ENCODE results near the gene RPL23. TPM values are rescaled to one million over a fixed set of nuclear protein-coding genes. Genes with fewer than 3 reads are reported as not detected.

Gene RPL23
- 1,000 to 10,000 TPM; 1,956 to 1,966 TPM for total RNA-seq

DNA sequence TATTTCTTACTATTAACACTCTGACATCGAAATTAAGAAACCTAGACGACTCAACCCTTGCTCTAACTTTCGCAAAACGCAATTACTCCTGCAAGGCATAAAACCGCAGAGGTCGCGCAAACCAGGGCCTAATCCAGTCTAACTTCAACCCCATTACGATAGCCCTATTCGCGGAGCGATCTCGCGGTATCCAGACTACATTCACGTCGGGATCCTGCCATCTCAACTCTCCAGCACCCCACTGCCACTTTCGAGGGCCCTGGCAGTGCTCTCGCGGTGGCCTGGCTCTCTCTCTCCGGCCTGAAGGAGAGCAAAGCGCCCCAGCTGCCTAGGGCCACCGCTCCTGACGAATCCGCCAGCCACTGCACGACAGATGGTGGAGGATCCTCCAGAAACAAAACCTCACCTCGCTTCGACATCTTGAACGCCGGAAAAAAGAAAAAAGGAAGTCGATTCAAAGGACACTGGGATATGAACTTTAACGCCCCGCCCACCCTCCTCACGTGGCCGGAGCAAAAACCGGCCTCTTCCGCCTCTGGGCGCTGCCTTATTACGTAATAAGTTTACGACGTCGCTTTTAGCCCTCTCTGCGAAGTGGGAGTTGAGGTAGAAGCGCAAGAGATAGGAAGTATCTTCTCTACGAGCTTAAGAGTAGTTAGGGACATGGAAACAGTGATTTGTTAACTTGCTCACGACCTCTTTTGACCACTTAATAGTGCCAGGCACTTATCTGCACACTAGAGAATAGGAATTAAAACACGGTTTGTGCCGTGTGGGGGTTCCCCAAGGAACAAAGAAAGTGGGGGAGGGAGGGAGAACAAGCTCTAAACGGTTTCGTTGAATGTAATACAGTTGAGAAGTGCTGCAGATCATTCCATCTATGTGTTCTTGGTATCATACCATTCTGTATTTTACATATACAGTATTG is at the start of gene RPL23:
TSS of gene RPL23 (minus strand) at position 430 of the 928 bp plus-strand sequence. CDS start at position 419, 11 bp downstream.
- H3K9me3 Mint-ChIP-seq, result no peaks in the 10 kb centered on the region
- peak; percentile 88 for DNase-seq
- H3K36me3 Mint-ChIP-seq, result peaks cover 49% of the 10 kb centered on the region
- peaks cover 38% of the 10 kb centered on the region for H3K4me1 Mint-ChIP-seq
- peak within 1 kb of the TSS; percentile 98 for H3K4me3 Mint-ChIP-seq
- H3K27ac Mint-ChIP-seq, result peak within 1 kb of the TSS; percentile 96
- no peaks in the 10 kb centered on the region for H3K27me3 Mint-ChIP-seq

DNA sequence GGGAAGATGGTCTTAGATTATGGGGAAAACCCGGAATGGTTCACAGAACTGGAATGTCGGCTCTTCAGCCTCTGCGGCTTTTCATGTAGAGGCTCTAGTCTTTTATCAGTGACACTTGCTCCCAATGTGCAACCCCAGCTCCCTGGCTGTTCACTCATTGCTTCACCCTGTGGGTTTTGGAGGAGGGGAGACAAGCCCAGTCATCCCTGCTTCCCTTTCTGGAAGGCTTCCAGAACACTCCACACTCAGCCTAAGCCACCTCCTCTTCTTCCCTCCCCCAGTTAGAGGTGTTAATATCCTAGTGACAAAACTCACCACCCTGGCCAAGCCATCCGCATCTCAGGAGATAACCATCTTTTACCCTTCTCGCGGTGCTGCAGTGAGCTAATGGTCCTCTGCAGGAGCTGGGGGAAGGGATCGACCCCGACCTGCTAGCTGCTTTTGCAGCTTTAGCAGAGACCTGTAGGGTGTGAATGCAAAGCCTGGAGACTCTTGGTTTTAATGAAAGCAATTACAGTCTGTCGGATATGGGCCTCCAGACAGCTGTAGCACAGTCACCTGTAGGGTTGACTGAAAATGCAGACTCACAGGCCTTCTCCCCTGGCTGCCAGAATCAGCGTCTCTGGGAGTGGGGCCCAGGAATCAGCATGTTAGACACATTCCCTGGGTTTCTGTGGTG is 47.6 kb upstream of the RPL23 start:
- H3K27me3 Mint-ChIP-seq, result no peaks in the 10 kb centered on the region
- H3K4me3 Mint-ChIP-seq, result peak overlapping the region; percentile 9
- peaks cover 62% of the 10 kb centered on the region for H3K36me3 Mint-ChIP-seq
- DNase-seq, result no peak
- H3K9me3 Mint-ChIP-seq, result no peaks in the 10 kb centered on the region
- peak overlapping the region; percentile 72 for H3K27ac Mint-ChIP-seq
- peaks cover 64% of the 10 kb centered on the region for H3K4me1 Mint-ChIP-seq

DNA sequence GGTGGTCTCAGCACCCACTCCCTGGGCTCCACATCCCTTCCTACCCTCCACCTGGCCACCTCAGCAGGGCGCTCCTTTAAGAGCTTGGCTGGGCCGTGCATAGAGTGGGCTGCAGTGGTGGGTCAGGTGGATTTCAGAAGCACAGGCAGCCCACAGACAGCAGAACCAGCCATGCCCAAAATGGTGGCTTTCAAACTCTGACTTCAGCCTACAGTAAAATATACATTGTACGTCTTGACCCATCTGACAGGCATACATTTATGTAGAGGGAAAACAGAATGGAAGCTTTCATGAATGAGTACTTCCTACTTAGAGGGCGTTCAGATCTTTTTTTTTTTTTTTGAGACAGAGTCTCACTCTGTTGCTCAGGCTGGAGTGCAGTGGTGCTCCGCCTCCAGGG is 45.9 kb upstream of the RPL23 start:
- H3K4me3 Mint-ChIP-seq, result peak overlapping the region; percentile 58
- peak overlapping the region; percentile 91 for H3K27ac Mint-ChIP-seq
- no peaks in the 10 kb centered on the region for H3K9me3 Mint-ChIP-seq
- H3K27me3 Mint-ChIP-seq, result no peaks in the 10 kb centered on the region
- DNase-seq, result no peak
- H3K36me3 Mint-ChIP-seq, result peaks cover 68% of the 10 kb centered on the region
- H3K4me1 Mint-ChIP-seq, result peaks cover 62% of the 10 kb centered on the region

DNA sequence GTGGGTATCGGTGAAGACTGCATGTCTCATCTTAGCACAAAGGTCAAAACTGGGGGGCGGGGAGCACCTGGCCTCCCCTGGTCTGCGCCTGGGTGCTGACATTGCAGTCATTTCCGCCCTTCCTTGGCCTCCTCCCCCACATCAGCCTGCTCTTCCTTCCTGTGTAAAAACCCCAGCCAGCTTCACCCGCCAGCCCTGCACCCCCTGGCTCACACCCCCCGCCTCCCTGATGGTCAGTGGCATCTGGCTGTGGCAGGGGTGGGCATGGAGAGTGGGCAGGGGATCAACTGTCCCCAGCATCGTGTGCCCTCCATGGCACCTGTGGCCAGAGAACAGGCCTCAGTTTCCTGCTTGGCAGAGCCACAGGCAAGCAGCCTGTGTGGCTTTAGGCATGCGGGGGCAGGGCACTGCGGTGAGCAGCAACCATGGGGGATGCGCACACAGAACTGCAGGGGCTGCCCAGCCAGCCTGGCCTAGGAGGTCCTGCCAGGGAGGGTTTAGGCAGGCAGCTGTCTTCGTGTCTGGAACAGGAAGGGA is 45.4 kb upstream of the RPL23 start:
- H3K4me3 Mint-ChIP-seq, result peak overlapping the region; percentile 58
- peaks cover 69% of the 10 kb centered on the region for H3K36me3 Mint-ChIP-seq
- H3K9me3 Mint-ChIP-seq, result no peaks in the 10 kb centered on the region
- peak; percentile 90 for DNase-seq
- H3K27ac Mint-ChIP-seq, result peak overlapping the region; percentile 91
- H3K4me1 Mint-ChIP-seq, result peaks cover 67% of the 10 kb centered on the region
- H3K27me3 Mint-ChIP-seq, result no peaks in the 10 kb centered on the region

DNA sequence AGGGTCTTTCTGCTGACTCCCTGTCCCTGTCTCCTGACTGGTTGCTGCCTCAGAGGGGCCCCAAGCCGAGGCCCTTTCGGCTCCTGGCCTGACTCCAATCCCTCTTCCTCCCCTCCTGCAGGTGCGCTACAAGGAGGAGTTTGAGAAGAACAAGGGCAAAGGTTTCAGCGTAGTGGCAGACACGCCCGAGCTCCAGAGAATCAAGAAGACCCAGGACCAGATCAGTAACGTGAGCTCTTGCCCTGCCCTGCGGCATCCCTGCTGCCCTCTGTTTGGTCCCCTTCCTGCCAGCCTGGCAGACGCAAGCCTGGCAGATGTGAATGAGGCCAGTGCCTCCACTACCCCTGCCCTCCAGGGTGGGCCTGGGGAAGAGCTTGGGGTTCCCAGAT is 44.8 kb upstream of the RPL23 start:
- H3K27ac Mint-ChIP-seq, result peak overlapping the region; percentile 91
- peaks cover 64% of the 10 kb centered on the region for H3K36me3 Mint-ChIP-seq
- no peaks in the 10 kb centered on the region for H3K27me3 Mint-ChIP-seq
- DNase-seq, result peak; percentile 40
- H3K4me1 Mint-ChIP-seq, result peaks cover 67% of the 10 kb centered on the region
- H3K4me3 Mint-ChIP-seq, result peak overlapping the region; percentile 58
- no peaks in the 10 kb centered on the region for H3K9me3 Mint-ChIP-seq

DNA sequence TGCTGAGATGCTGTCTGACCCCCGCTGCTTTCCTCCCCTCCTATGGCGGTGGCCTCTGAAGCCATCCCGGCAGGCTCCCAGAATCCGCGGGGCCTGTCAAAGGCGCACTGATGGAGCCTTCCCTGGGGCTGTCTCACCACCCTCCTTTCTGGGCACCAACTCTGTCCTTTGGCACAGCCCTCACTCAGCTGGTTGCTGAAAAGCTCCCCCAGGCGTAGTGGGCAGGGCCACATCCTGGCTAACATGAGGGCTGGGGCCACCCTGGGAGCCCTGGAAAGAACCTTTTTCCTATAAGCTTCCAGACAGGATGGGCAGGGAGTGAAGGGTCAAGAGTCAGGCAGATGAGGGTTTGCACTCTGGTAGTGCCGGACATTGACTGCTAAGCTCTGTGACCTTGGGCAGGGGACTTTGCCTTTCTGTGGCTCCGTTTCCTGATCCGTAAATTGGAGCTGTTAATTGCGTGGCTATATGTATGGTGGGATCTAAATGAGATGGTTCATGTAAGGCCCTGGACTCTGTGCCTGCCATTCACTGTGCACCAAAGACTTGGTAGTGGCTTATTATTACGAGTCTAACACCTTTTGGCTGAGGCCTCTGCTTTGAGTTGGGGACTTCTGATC is 44.3 kb upstream of the RPL23 start:
- Mint-ChIP-seq H3K9me3 (no peaks in the 10 kb centered on the region), H3K27me3 (no peaks in the 10 kb centered on the region), H3K36me3 (peaks cover 59% of the 10 kb centered on the region), H3K4me1 (peaks cover 72% of the 10 kb centered on the region), H3K27ac (peak overlapping the region; percentile 91), H3K4me3 (peak overlapping the region; percentile 58)
- DNase-seq, result no peak

DNA sequence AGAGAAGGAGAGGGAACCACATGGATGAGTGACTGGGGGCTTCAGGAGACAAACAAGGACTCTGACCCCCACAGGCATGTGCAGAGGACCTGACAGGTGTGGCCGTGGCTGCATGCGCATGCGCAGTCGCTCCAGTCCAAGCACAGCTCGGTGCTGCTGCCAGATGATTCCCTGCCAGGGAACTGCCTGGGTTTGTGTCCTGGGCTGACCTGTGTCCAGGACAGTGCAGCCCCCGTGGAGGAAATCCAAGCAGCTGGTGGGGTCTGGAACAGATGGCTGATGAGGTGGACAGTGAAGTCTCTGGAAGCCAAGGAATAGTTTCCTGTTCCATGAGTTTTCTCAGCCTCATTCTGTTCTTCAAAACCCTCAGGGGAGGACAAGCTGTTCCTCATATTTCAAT is 43.7 kb upstream of the RPL23 start:
- H3K9me3 Mint-ChIP-seq, result no peaks in the 10 kb centered on the region
- peaks cover 78% of the 10 kb centered on the region for H3K4me1 Mint-ChIP-seq
- H3K27ac Mint-ChIP-seq, result peak overlapping the region; percentile 91
- H3K27me3 Mint-ChIP-seq, result no peaks in the 10 kb centered on the region
- peaks cover 60% of the 10 kb centered on the region for H3K36me3 Mint-ChIP-seq
- no peak overlapping the region for H3K4me3 Mint-ChIP-seq
- no peak for DNase-seq

DNA sequence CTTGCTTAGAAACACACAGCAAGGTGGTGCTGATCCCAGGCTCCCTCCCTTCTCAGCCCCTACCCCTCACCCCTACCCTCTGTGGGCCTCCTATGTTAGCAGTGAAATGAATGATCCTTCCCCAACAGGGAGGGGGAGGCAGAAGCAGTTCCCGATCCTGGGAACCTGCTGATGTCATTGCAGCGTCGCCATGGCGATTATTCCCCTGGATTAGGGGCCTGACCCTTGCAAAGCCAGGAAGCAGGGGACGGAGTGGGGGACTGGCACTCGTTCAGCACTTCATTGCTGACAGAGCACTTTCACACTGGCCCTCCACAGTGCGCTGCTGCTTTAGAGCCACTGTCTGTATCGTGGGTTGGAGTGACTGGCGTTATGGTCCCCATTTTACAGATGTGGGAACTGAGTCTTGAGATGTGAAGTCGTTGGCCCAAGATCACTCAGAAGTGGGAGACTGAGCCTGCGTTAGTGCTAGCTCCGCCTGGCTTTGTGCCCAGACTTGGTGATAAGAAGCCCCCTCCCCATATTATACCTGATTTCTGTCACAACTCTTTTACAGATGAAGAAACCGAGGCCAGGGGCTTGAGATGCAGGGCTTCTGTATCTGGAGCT is 42.9 kb upstream of the RPL23 start:
- H3K36me3 Mint-ChIP-seq, result peaks cover 61% of the 10 kb centered on the region
- no peaks in the 10 kb centered on the region for H3K9me3 Mint-ChIP-seq
- no peak overlapping the region for H3K4me3 Mint-ChIP-seq
- no peaks in the 10 kb centered on the region for H3K27me3 Mint-ChIP-seq
- peak overlapping the region; percentile 91 for H3K27ac Mint-ChIP-seq
- DNase-seq, result no peak
- H3K4me1 Mint-ChIP-seq, result peaks cover 82% of the 10 kb centered on the region

DNA sequence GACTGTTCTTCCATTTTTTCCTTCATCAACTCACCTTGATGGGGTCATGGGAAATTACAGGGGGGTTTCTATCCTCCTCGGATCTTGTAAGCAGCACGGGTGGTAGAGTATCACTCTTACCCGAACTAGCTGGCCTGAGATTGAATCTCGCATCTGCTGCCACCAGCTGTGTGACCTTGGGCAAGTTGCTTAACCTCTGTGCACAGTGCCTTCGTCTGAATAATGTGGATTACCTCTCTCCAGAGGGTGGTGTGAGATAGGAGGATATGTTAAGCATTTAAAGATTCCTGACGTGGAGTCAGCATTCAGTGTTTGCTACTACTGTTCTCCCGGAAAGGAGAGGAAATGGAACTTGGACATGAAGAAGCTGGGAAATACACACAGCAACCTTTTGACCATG is 40.8 kb upstream of the RPL23 start:
- H3K4me3 Mint-ChIP-seq, result no peak overlapping the region
- peaks cover 84% of the 10 kb centered on the region for H3K4me1 Mint-ChIP-seq
- DNase-seq, result no peak
- H3K9me3 Mint-ChIP-seq, result no peaks in the 10 kb centered on the region
- no peaks in the 10 kb centered on the region for H3K27me3 Mint-ChIP-seq
- peaks cover 61% of the 10 kb centered on the region for H3K36me3 Mint-ChIP-seq
- H3K27ac Mint-ChIP-seq, result peak overlapping the region; percentile 61

DNA sequence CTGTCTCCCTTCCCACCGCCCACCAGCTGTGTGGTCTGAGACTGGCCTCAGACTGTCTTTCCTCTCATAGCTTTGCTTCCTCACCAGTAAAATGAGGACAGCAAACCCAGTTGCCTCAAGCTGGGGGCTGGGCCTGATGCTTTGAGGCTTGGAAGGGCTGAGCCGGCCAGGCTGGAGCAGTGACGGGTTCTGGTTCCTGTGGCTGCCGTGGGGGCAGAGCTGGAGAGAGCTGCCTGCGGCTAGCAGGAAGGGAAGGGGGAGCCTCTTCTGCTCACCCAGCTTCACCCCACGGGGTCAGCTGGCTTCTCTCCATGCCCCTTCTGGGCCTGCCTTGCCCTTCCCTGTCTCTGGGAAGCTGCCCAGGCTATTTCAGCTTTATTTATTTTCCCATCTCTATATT is 40.1 kb upstream of the RPL23 start:
- Mint-ChIP-seq H3K9me3 (no peaks in the 10 kb centered on the region), H3K27me3 (no peaks in the 10 kb centered on the region), H3K4me1 (peaks cover 83% of the 10 kb centered on the region), H3K4me3 (no peak overlapping the region), H3K36me3 (peaks cover 61% of the 10 kb centered on the region), H3K27ac (peak overlapping the region; percentile 61)
- DNase-seq, result peak; percentile 57

DNA sequence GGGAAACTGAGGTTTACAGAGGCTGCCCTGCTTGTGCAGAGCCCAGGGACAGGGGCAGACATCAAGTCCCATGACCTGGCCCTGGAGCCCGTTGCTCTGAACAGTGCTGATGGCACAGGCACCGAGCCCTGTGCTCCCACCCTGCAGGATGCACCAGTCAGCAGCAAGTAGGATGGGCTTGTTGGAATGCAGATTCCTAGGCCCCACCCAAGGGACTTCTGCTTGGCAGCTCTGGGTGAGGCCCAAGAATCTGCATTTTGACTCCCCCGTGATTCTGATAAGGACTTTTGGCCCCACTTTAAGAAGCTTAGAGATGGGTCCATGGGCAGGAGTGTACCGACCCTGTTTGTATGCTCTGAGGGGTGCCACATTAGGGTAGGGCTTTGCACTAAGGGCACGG is 39.6 kb upstream of the RPL23 start:
- Mint-ChIP-seq H3K27ac (peak overlapping the region; percentile 61), H3K36me3 (peaks cover 59% of the 10 kb centered on the region), H3K4me1 (peaks cover 82% of the 10 kb centered on the region), H3K27me3 (no peaks in the 10 kb centered on the region), H3K4me3 (no peak overlapping the region), H3K9me3 (no peaks in the 10 kb centered on the region)
- no peak for DNase-seq

DNA sequence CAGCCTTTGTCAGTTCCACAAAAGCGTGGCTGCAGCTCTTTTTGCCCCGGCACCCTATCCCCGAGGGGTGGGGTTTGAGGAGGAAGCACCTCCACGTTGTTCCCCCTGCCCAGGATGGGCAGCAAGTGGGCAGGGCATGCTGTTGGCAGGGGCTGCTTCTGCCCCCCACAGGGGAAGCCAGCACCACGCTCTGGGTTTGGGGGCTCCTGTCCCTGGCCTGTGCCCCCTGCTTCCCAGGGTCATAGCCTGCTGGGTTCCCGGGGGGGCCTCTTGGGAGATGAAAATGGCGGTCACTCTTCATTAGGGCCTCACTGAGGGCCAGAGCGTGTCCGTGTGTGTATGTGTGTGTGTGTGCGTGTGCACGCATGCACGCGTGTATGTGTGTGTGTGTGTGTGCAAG is 39.1 kb upstream of the RPL23 start:
- no peak overlapping the region for H3K4me3 Mint-ChIP-seq
- peaks cover 82% of the 10 kb centered on the region for H3K4me1 Mint-ChIP-seq
- no peaks in the 10 kb centered on the region for H3K9me3 Mint-ChIP-seq
- no peak overlapping the region for H3K27ac Mint-ChIP-seq
- no peak for DNase-seq
- H3K27me3 Mint-ChIP-seq, result no peaks in the 10 kb centered on the region
- peaks cover 56% of the 10 kb centered on the region for H3K36me3 Mint-ChIP-seq

DNA sequence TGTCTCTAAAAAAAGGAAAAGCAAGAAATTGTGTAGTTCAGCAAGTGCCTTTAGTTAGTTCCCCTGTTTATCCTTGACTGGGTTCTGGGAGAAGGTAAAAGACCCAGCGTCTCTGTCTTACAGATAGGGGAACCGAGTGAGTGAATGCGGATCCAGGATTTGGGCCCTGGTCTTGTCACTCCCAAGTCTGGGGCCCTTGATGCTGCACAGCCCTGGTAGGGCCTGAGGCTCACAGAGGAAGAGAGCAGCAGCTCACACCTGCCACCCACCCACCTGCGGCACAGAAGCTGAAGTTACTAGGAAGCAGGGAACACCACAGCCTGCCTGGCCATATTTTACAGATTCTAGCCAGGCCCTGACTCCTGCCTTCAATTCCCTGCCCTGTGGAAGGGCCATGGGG is 38.6 kb upstream of the RPL23 start:
- H3K36me3 Mint-ChIP-seq, result peaks cover 51% of the 10 kb centered on the region
- H3K4me3 Mint-ChIP-seq, result peak overlapping the region; percentile 4
- H3K27me3 Mint-ChIP-seq, result no peaks in the 10 kb centered on the region
- H3K27ac Mint-ChIP-seq, result peak overlapping the region; percentile 75
- peaks cover 82% of the 10 kb centered on the region for H3K4me1 Mint-ChIP-seq
- no peaks in the 10 kb centered on the region for H3K9me3 Mint-ChIP-seq
- no peak for DNase-seq

DNA sequence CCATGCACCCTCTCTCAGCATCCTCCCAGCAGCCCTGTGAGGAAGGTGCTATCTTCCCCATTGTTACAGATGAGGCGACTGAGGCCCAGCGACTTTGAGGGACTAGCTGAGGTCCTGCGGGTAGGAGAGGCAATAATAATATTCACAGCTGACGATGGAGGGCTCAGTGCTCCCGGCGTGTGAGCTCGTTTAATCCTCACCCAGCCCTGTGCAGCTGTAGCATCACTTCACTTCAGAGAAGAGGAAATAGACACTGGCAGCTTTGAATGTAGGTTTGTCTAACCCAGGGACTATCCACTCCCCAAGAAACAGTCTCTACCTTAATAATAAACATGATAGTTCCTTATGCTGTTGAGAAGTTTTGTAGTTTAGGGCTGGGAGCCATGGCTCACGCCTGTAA is 37.9 kb upstream of the RPL23 start:
- peak overlapping the region; percentile 75 for H3K27ac Mint-ChIP-seq
- H3K9me3 Mint-ChIP-seq, result no peaks in the 10 kb centered on the region
- DNase-seq, result no peak
- H3K27me3 Mint-ChIP-seq, result no peaks in the 10 kb centered on the region
- peak overlapping the region; percentile 4 for H3K4me3 Mint-ChIP-seq
- H3K36me3 Mint-ChIP-seq, result peaks cover 45% of the 10 kb centered on the region
- peaks cover 82% of the 10 kb centered on the region for H3K4me1 Mint-ChIP-seq

DNA sequence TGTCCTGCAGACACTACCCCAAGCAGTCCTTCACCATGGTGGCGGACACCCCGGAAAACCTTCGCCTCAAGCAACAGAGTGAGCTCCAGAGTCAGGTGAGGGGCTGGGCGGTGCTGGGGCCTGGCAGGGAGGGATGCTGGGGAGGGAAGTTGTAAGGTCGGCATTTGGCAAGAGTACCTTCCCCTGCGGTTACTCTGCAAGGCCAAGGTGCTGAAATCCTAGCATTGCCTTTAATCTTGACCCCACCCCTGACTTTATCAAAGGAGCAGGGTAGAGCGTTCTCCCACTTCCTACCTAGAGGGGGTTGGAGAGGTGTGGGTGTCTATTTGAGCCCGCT is 36.9 kb upstream of the RPL23 start:
- no peak for DNase-seq

More for the DNA sequence above, 36.9 kb upstream of the RPL23 start:
- H3K9me3 Mint-ChIP-seq, result no peaks in the 10 kb centered on the region
- H3K36me3 Mint-ChIP-seq, result peaks cover 42% of the 10 kb centered on the region
- no peaks in the 10 kb centered on the region for H3K27me3 Mint-ChIP-seq
- H3K4me3 Mint-ChIP-seq, result peak overlapping the region; percentile 45
- H3K27ac Mint-ChIP-seq, result peak overlapping the region; percentile 75
- peaks cover 84% of the 10 kb centered on the region for H3K4me1 Mint-ChIP-seq
